ENCODE results near the gene IL1RL1.

GRCh38 chr2:102334486-102334885 lies 23.1 kb downstream of the IL1RL1 start:
- TF ChIP-seq ZNF670 (tag by site-specific recombination; IDR thresholded peaks at IDR 0.05; ENCODE audit: low read depth) = no peak
- no peak for TF ChIP-seq ZNF501 (tag by site-specific recombination; IDR thresholded peaks at IDR 0.05)
- no peak for TF ChIP-seq ZBTB49 (tag by site-specific recombination; IDR thresholded peaks at IDR 0.05; ENCODE audit: low read depth)
- no peak for TF ChIP-seq ZNF121 (tag by site-specific recombination; IDR thresholded peaks at IDR 0.05)
